CD4-positive, alpha-beta T cell treated with Interleukin-1 beta for 1 hour (primary cell): ENCODE data around the gene CABP4.
"Not testable (repeated sequence)": the region's sequence is repeated elsewhere in the genome, so short reads cannot be mapped to it uniquely, and the experiment has no call there.

Source experiments
- DNase-seq, 2 donors: peaks; one replicate each; pipeline ENCODE4 v3.0.0-alpha.2; 2020 to 2022

CABP4 gene

DNA sequence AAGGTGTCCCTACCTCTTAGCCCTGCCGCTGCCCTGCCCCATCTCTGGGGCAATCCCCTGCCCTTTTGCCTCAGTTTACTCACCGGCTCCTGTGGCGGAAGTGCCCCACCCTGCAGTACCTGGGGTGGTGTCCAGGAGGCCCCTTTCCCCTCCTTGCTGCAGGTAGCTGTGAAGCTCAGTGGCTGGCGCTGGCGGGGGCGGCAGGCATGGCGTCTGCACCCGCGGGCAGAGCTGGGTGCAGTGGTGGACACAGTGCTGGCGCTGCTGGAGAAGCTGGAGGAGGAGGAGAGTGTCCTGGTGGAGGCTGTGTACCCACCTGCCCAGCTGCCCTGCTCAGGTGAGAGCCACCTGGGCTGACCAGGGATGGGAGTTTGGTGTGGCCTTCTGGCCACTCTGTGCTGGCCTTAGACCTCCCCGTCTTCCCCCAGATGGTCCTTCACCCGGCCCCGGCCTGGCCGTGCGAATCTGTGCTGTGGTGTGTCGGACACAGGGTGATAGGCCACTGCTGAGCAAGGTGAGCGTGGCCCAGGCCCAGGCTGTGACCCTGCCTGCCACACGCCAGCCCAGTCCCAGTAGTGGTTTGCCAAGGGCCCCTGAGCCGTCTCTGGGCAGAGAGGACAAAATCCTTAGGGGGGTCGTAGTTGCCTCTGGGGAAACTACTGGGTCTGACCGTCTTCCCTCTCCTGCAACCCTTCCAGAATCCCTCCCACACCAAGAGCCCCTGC, 35.7 kb upstream of the CABP4 start:
- no peak for DNase-seq

DNA sequence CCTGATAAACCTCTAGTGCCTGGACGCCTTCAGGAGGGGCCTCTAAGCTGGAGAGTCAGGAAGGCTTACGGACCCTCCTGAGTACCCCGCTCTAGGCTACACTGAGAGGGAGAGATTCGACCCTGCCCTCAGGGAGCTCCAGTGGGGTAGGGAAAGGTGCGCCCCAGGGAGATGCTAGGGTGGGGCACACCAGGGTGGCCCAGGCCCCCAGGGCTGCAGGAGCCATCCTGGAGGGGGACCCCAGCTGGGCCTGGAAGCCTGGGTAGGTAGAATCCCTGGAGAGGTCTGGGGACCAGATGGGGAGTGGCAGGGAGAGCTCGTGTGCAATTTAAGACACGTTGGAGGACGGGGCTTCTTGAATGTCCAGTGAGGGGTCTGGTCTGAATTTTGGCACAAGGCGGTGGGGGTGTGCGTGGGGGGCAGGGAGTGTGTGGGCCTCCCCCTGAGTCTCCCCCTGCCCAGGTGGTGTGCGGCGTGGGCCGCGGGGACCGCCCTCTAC, 35.0 kb upstream of the CABP4 start:
- DNase-seq = no peak

DNA sequence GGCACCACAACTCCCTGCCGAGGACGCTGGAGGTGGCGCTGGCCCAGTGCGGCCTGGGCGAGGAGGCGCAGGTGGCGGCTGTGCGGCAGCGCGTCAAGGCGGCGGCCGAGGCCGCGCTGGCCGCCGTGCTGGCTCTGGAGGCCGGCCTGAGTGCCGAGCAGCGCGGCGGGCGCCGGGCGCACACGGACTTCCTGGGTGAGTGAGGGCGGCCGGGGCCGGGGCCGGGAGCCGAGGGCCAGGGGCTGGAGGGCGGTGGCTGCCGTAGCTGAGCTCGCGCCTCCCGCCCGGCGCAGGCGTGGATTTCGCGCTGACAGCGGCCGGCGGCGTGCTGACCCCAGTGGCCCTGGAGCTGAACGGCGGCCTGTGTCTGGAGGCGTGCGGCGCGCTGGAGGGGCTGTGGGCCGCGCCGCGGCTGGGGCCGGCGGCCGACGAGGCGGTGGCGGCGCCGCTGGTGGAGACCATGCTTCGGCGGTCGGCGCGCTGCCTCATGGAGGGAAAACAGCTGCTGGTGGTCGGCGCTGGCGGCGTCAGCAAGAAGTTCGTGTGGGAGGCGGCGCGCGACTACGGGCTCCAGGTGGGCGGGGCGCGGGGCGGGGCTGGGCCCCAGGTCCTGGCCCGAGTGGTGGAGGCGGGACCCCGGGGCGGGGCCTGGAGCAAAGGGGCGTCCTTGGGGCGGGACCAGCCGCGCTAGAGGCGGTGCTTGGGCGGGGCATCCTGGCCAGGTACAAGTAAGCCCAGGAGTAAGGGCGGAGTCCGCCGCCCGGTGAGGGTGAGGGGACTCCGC, 34.3 kb upstream of the CABP4 start:
- DNase-seq = peak; percentile 97 to 98

DNA sequence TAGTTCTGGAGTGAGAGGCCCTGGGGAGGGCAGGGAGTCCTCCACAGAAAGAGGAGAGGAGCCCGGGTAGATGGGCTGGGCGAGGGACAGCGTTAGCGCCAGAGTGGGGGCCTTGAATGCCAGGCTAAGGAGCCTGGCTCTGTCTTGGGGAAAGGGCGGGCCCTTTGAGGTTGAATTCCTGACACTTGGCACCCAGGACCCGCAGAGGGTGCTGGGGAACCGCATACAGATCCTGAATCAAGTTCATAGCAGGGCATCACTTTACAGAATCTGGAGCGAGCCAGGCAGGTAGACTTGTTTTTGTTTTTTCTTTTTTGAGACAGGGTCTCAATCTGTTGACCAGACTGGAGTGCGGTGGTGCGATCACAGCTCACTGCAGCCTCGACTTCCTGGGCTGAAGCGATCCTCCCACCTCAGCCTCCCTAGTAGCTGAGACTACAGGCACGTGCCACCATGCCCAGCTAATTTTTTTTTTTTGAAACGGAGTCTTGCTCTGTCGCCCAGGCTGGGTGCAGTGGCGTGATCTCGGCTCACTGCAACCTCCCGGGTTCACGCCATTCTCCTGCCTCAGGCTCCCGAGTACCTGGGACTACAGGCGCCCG, 33.6 kb upstream of the CABP4 start:
- DNase-seq = no peak

DNA sequence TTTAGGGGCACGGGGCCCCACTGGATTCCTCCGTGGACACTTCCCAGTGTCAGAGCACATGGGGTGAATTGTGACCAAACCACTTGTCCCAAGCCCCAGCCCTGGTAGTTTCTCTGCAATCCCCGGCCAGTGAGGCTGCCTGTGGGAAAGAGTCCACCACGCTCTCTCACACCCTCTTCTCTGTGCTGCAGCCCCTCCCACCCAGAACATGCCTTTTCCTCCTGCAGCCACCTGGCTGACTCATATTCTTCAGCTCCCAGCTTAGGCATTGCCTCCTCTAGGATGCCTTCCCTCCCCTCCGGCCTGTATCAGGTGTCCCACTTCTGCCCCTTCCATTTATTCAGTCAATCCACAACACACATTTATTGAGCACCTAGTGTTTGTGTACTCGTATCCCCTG, 32.3 kb upstream of the CABP4 start:
- no peak for DNase-seq

DNA sequence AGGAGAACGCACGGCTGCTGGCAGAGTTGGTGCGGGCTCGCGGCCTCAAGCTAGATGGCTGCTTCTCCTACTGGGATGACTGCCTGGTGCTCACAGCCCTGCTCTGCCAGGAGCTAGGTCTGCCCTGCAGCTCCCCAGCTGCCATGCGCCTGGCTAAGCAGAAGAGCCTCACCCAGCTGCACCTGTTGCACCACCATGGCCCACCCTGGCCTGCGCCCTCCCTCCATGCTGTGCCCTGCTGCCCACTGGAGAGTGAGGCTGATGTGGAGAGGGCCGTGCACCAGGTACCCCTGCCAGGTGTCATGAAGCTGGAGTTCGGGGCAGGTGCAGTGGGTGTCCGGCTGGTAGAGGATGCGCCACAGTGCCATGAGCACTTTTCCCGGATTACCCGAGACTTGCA, 31.7 kb upstream of the CABP4 start:
- no peak for DNase-seq

DNA sequence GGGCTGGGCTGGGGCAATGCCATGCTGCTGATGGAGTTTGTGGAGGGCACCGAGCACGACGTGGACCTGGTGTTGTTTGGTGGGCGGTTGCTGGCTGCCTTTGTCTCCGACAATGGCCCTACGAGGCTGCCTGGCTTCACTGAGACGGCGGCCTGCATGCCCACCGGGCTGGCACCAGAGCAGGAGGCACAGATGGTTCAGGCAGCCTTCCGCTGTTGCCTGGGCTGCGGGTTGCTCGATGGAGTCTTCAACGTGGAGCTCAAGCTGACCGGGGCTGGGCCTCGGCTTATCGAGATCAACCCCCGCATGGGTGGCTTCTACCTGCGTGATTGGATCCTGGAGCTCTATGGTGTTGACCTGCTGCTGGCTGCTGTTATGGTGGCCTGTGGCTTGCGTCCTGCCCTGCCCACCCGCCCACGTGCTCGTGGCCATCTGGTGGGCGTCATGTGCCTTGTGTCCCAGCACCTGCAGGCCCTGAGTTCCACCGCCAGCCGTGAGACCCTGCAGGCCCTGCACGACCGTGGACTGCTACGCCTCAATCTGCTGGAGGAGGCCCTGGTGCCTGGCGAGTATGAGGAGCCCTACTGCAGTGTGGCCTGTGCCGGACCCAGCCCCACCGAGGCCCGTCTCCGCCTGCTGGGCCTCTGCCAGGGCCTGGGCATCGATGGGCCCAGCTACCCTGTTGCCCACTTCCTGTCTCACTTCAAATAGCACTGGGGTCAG, 31.1 kb upstream of the CABP4 start:
- no peak for DNase-seq

DNA sequence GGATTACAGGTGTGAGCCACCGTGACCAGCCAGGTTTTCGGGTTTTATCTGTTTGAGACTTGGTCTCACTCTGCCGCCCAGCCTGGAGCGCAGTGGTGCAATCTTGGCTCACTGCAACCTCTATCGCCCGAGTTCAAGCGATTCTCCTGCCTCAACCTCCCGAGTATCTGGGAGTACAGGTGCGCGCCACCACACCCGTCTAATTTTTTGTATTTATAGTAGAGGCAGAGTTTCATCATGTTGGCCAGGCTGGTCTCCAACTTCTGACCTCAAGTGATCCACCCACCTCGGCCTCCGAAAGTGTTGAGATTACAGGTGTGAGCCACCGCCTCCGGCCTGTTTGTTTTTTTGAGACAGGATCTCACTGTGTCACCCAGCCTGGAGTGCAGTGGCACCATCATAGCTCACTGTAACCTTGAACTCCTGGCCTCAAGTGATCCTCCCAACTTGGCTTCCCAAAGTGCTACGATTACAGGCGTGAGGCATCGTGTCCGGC, 27.7 kb upstream of the CABP4 start:
- DNase-seq = not testable (repeated sequence)

DNA sequence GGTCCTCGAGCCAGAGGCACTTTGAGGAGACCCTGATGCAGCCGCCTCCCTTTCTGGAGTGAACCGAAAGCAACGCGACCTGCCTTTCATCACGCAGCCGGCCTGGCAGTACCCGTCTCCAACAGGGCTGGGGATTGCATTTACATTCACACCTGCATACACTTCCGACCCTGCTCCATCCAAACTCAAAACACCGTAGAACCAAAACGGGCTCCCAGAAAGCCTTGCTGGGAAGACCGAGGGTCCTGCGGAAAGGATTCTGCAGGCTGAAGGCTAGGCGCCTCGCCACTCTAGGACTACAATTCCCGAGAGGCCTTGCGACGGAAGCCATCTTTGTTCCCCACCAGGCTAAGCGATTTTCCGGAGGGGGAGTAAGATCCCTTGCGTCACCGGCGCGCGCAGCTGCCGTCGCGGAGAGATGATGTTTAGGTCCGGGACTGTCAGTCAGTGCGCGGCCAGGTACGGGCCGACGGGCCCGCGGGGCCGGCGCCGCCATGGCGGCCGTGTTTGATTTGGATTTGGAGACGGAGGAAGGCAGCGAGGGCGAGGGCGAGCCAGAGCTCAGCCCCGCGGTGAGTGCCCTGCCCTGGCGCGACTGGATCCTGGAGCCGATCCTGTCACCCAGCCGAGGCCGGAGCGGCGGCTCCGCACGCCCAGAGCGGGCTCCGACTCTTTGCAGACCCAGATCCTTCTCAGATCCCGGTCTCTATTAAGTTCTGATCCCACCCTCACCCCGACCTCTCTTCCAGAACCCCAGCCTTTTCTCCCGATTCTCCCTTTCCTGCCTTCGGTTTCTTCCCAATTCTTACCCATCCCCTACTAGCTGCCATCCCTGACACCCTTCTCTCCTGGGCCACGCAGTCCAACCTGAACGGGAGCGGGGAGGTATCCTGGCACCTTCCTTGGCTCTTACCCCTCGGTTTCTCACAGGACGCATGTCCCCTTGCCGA, 26.8 kb upstream of the CABP4 start, which contains the start of gene RPS6KB2:
TSS of gene RPS6KB2 (plus strand) at position 443 of the 950 bp plus-strand sequence. CDS start at position 495, 52 bp downstream.
- DNase-seq = peak; percentile 97 to 98

DNA sequence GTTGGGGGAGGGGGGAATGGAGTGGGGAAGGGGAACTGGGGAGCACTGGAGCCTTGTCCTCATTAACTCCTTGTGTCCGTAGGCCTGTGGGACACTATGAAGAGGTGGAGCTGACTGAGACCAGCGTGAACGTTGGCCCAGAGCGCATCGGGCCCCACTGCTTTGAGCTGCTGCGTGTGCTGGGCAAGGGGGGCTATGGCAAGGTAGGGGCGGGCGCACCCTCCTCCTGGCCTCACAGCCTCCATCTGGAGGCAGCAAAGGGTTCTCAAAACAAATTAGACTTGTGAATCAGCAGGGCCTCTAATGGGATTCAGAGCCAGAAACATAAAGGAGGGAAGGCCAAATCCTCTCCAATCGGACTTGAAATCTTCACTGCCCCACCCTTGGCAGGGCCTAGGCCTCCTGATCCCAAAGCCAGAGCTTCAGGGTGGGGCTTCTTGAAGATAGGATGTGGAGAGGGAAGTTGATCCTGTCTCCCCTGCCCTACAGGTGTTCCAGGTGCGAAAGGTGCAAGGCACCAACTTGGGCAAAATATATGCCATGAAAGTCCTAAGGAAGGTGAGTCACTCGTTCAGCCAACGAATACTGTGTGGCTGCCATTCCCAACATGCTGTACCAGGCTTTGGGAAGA, 26.0 kb upstream of the CABP4 start:
- no peak for DNase-seq

DNA sequence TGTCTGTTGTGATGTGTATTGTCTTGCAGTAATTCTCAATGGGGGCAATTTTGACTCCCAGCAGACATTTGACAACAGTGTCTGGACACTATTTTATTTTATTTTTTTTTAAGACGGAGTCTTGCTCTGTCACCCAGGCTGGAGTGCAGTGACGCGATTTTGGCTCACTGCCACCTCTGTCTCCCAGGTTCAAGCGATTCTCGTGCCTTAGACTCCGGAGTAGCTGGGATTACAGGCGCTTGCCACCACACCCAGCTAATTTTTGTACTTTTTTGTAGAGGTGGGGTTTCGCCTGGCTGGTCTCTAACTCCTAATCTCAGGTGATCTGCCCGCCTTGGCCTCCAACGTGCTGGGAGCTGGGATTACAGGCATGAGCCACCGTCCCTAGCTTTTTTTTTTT, 25.4 kb upstream of the CABP4 start:
- no peak for DNase-seq

DNA sequence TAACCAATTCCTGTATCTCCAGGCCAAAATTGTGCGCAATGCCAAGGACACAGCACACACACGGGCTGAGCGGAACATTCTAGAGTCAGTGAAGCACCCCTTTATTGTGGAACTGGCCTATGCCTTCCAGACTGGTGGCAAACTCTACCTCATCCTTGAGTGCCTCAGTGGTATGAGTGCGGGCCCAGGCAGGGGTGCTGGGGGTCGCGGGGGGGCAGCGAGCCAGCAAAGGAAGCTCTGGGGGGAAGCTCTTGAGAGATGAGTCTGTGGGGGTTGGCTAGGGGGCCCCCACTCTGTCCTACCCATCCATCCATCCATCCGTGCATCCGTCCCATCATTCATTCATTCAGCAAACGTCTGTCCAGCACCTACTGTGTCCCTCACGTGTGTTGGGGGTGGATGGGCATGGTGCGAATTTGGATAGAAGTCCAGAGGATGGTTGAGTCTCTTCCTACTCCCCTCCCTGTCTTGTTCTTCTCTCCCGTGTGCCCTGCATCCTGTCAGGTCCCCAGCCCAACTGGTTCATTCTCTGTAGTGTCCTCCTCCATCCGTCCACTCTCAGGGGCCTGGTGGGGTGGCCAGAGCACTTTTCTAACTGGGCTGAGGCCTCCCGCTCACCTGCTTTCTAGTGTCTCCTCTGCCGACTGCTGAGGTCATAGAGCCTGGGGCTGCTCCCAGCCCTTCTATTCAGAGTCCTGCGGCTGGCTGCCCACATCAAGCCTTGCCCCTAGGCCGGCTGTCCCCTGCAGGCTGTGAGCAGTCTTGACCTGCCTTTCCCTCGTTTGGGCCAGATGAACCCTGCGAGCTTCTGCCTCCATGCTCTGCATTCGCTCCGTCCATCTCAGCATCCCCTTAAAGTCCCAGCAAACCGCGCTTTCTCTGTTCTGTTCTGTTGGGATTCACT, 23.6 kb upstream of the CABP4 start:
- DNase-seq = no peak

DNA sequence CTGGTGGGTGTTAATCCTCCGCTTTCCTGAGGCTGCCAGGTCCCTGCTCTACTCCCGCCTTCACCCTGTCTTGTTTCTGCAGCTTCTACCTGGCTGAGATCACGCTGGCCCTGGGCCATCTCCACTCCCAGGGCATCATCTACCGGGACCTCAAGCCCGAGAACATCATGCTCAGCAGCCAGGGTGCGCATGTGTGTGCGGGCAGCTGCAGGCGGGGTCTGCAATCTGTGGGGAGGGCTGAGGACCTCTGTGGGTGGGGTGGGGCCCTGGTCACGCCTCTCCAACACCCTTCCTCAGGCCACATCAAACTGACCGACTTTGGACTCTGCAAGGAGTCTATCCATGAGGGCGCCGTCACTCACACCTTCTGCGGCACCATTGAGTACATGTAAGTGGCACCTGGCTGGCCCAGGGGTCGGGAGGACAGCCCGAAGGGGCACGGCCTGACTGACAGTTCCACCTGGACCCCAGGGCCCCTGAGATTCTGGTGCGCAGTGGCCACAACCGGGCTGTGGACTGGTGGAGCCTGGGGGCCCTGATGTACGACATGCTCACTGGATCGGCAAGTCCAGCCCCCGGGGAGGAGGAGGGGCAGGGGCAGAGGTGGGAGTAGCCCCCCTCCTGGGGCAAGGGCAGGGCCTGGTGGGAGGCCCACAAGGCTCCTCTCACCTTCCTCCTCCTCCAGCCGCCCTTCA, 22.4 kb upstream of the CABP4 start:
- no peak for DNase-seq

DNA sequence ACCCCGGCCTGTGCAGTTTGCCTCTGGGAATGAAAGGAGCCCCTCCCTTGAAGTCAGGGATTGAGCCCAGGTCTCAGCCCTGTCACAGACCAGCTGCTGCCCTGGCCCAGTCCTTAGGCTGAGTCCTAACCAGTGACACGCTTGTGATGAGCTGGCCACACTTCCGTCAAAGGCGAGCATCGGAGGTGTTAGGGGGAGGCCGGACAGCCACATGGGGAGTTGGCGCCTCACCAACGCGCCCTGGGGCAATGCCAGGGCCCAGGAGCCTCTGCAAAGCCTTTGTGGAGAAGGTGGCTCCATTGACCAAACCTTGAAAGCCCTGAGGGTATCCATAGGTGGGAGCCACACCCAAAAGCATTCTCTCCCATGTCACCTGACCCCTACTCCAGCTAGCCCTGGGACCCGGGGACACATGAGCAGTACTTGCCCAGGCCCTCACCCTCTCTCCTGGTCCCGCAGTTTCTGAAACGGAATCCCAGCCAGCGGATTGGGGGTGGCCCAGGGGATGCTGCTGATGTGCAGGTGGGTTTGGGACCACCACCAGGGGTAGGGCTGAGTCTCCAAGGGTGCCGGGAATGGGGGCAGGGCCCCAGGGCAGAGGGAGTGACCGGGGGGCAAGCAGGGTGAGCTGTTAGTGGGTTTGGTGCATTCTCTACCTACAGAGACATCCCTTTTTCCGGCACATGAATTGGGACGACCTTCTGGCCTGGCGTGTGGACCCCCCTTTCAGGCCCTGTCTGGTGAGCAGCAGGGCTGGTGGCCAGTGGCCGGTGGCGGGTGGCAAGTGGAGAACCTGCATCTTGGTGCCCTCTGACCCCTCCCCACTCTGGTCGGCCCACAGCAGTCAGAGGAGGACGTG, 21.4 kb upstream of the CABP4 start:
- DNase-seq = peak in 1 of 2 donors; percentile 39

DNA sequence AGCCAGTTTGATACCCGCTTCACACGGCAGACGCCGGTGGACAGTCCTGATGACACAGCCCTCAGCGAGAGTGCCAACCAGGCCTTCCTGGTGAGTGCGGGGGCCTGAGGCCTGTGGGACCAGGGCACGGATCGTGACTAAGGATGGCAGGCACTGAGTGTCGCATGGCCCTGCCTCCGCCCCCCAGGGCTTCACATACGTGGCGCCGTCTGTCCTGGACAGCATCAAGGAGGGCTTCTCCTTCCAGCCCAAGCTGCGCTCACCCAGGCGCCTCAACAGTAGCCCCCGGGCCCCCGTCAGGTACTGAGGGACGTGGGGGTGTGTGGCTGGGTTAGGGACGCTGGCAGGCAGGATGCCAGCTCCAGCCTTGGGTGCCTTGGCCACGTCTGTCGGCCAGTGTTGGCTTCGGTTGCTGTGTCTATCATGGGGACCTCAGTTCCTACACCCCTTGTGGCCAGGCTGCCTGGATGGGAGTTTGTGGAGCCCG, 20.7 kb upstream of the CABP4 start:
- DNase-seq = peak in 1 of 2 donors; percentile 14

DNA sequence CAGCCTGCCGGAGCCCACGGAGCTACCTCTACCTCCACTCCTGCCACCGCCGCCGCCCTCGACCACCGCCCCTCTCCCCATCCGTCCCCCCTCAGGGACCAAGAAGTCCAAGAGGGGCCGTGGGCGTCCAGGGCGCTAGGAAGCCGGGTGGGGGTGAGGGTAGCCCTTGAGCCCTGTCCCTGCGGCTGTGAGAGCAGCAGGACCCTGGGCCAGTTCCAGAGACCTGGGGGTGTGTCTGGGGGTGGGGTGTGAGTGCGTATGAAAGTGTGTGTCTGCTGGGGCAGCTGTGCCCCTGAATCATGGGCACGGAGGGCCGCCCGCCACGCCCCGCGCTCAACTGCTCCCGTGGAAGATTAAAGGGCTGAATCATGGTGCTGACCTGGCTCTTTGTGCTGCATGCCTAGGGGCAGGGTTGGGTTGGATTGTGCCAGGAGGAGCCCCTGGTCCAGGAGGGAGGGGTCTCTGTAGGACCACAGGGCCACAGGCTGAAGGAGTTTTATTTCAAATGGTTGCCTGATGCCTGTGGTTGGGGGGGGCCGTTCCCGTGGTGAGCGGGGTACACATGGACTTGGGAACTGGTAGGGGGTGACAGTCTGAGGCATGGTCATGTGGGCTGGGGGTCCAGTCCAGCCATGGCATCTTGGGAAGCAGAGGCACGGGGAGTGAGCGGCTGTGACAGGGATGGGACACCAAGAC, 20.0 kb upstream of the CABP4 start:
- no peak for DNase-seq

DNA sequence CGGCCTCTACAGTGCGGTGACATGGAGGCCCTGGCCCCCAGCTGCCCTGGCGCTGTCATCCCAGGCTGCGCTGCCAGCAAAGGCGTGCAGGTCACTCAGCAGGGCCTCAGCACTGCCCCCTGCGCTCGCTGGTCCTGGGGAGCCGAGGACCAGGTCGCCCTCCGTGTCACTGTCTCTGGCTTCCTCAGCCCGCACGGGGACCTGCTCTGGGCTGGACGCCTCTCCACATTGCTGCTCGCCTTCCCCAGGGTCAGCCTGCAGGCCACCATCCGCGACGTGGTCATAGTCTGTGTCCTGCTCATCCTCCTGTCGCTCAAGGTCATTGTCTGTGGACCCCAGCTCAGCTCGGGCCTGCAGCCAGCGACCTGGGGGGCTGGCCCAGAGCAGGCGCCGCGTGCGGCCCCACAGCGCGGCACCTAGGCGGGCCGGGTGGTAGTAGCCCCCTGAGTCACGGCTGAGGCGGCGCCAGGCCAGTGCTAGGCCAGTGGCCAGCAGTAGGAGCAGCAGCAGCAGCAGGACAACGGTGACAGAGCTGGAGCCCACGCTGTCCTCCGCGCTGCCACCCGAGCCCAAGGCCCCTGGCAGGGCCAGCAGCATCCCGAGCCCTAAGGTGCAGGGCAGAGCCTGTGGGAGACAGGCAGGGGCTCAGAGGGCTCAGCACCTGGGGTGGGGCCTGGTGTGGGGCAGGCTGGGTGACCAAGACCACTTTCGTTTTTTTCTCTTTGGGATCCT, 19.3 kb upstream of the CABP4 start:
- no peak for DNase-seq
